Body of pancreas (tissue), 4 donors: ENCODE measurements around the gene RTL10. TPM values are rescaled to one million over a fixed set of nuclear protein-coding genes. Genes with fewer than 3 reads are reported as not detected.

Experiments used
- ATAC-seq: fragments of 150-250 bp; one replicate; pipeline ENCODE4 v1.9.1; 2016
- DNase-seq, 4 donors: peaks; one replicate each; pipeline ENCODE4 v3.0.0-alpha.2; 2019
- H3K27ac ChIP-seq, 4 donors: fragments of 200-600 bp; sonication (generic); 1 replicate in 3 of 4; 2 replicates in 1 of 4; pipeline versions ENCODE4 v1.5.1 to v1.6.1; 2016 to 2019; ENCODE audit warnings: mild to moderate bottlenecking in 1 of 4, mixed read lengths in 1 of 4, moderate library complexity in 1 of 4
- H3K27me3 ChIP-seq, 2 donors: fragments of 200-600 bp; sonication (generic); one replicate each; pipeline ENCODE4 v1.6.0; 2016; ENCODE audit warnings: mild to moderate bottlenecking in 1 of 2
- H3K36me3 ChIP-seq, 2 donors: fragments of 200-600 bp; sonication (generic); replicated peaks in 1 of 2; 2 replicates each; pipeline ENCODE4 v1.5.1; 2016; ENCODE audit warnings: low read depth in 2 of 2; ENCODE audit not compliant: insufficient read depth in 1 of 2
- H3K4me1 ChIP-seq: fragments of 200-600 bp; sonication (generic); one replicate; pipeline ENCODE4 v1.6.0; 2016
- H3K4me3 ChIP-seq, 2 donors: fragments of 200-600 bp; sonication (generic); 1 replicate in 1 of 2; 2 replicates in 1 of 2; pipeline ENCODE4 v1.5.1; 2016 to 2019
- H3K9me3 ChIP-seq, 3 donors: fragments of 200-600 bp; sonication (generic); 1 replicate in 2 of 3; 2 replicates in 1 of 3; pipeline ENCODE4 v1.5.1; 2016
- POLR2A ChIP-seq, 3 donors: fragments of 450-650 bp; IDR thresholded peaks; one replicate each; pipeline ENCODE4 v1.6.1; 2016; ENCODE audit warnings: antibody characterized with exemption in 3 of 3, mild to moderate bottlenecking in 2 of 3
- WGBS, 2 donors: methylation state at CpG; one replicate each; pipeline ENCODE4 v1.1.5; 2017; 5-methylcytosine and 5-hydroxymethylcytosine counted together
- intact Hi-C: fragments of 100-400 bp; cut with DNase I; formaldehyde crosslinking; loops from one replicate; pipeline ENCODE4 v1.15.1; 2023
- total RNA-seq, 2 donors: library from RNA; depleted of rRNA; stranded (reverse); fragments of >200 nt; gene quantifications; one replicate each; pipeline ENCODE4 v1.1.0, GENCODE V29; 2016
- TF ChIP-seq, protein P1 (sequence below), 7 experiments: fragments of 450-650 bp in 4 of 7; fragments of 200-600 bp in 3 of 7; sonication (generic) in 3 of 7; IDR thresholded peaks; one replicate each; pipeline ENCODE4 v1.5.1; 2016 to 2019; ENCODE audit warnings: antibody characterized with exemption in 7 of 7

The RTL10 gene
- total RNA-seq, 2 donors from 2014 or later = 10.2 to 14.8 TPM

DNA sequence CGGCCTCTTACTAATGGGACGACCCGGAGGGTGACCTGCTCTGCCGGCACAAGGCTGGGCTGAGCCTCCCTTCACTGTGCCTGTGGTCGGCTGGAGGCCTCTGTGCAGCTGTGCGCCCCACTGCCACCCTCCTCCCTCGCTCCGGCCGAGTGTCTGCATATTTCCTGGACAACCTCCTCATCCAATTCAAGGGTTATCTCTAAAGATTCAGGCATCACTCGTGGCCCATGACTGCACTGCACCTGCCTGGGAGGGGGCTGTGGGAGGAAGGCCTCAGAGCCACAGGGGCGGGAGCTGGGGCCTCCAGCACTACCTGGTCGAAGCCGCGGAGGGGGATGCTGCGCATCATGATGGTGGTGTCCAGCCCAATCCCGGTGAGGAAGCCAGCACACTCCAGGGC, 43.1 kb upstream of the RTL10 start:
- DNase-seq = no peak
- Histone ChIP-seq H3K36me3 (peaks cover 0 to 1% of the 10 kb centered on the region in 2 donors), H3K9me3 (no peaks in the 10 kb centered on the region), H3K4me3 (no peak overlapping the region), H3K4me1 (no peaks in the 10 kb centered on the region), H3K27me3 (no peaks in the 10 kb centered on the region), H3K27ac (no peak overlapping the region)
- TF ChIP-seq, protein P1, sequence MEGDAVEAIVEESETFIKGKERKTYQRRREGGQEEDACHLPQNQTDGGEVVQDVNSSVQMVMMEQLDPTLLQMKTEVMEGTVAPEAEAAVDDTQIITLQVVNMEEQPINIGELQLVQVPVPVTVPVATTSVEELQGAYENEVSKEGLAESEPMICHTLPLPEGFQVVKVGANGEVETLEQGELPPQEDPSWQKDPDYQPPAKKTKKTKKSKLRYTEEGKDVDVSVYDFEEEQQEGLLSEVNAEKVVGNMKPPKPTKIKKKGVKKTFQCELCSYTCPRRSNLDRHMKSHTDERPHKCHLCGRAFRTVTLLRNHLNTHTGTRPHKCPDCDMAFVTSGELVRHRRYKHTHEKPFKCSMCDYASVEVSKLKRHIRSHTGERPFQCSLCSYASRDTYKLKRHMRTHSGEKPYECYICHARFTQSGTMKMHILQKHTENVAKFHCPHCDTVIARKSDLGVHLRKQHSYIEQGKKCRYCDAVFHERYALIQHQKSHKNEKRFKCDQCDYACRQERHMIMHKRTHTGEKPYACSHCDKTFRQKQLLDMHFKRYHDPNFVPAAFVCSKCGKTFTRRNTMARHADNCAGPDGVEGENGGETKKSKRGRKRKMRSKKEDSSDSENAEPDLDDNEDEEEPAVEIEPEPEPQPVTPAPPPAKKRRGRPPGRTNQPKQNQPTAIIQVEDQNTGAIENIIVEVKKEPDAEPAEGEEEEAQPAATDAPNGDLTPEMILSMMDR (IDR thresholded peaks at IDR 0.05) = no peak
- no peak for TF ChIP-seq POLR2A (IDR thresholded peaks at IDR 0.05)
- no peak for ATAC-seq
- intact Hi-C loops = no loop called here
- WGBS, 2 donors = 89% methylated on average over 9 to 16 of the region's 16 CpGs

DNA sequence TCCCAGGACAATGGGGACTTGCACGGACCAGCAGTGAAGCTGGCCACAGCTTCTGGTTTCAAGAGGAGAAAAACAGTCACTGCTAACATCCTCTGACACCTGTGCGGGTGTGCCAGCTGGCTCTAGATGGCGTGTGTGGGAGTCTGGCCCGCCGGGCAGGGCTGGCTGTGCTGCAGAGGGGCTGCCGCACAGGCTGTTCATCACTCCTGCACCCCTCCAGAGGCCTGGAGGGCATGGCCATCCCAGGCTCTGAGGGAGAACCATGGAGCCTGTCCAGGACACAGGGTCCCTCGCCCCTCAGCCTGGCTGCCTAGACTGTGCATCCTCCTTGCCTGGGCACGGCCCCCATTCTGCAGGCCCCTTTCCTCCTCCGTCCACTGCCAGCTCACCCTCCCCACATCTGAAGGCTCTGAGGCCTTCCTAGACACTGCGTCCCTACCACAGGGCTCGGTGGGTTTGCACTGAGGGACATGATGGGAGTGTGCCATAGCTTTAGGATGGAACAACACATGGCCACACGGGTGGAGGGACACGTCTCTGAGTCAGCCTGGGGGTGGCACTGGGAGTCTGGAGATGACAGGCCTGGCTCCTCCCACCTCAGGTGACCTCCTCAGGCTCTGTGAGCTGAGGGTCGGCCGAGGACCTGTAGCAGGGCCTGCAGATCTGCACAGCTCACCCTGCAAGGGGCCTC, 42.1 kb upstream of the RTL10 start:
- H3K4me3 ChIP-seq = no peak overlapping the region
- H3K4me1 ChIP-seq = no peaks in the 10 kb centered on the region
- peaks cover 0 to 1% of the 10 kb centered on the region in 2 donors for H3K36me3 ChIP-seq
- H3K27me3 ChIP-seq = no peaks in the 10 kb centered on the region
- ATAC-seq (no peak), DNase-seq (no peak)
- H3K27ac ChIP-seq = no peak overlapping the region
- TF ChIP-seq, protein P1 (IDR thresholded peaks at IDR 0.05) = no peak
- no peak for TF ChIP-seq POLR2A (IDR thresholded peaks at IDR 0.05)
- intact Hi-C loops = no loop called here
- 83 to 90% methylated on average over 4 to 15 of the region's 15 CpGs for WGBS, 2 donors
- no peaks in the 10 kb centered on the region for H3K9me3 ChIP-seq

DNA sequence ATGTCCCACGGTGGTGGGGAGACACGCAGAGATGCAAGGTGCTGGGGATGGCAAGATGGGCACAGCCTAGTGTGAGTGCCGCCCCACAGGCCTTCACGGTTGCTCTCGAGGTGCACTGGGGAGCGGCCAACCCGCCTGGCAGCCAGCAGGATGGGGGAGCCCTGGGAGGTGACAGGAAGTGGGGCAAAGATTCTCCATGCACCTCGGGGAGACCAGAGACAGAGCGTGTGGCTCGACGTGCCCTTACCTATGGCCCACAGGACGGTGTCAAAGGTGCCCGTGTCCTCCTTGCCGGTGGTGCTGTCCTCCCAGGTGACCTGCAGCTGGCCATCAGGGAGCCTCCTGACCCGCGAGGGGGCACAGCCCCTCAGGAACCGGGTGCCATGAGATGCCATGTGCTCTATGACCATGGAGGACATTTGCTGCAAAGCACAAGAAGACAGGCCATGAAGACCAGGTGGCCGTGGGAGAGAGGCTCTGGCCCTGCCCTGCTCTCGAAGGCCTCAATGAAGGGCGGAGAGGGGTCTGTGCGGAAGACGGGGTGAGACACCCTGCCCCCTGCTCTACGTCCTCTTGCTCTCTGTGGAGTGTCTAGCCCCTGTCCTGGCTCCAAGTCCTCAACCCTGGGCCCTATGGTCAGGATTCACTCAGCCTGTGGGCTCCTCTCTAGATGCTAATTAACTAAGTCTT, 40.6 kb upstream of the RTL10 start:
- Histone ChIP-seq H3K27me3 (no peaks in the 10 kb centered on the region), H3K9me3 (no peaks in the 10 kb centered on the region), H3K4me1 (no peaks in the 10 kb centered on the region), H3K36me3 (peaks cover 0 to 1% of the 10 kb centered on the region in 2 donors), H3K27ac (no peak overlapping the region), H3K4me3 (no peak overlapping the region)
- WGBS, 2 donors = 94 to 95% methylated on average over 9 to 19 of the region's 23 CpGs
- no peak for ATAC-seq
- TF ChIP-seq, protein P1 (IDR thresholded peaks at IDR 0.05) = no peak
- no peak for TF ChIP-seq POLR2A (IDR thresholded peaks at IDR 0.05)
- intact Hi-C loops = no loop called here
- no peak for DNase-seq

DNA sequence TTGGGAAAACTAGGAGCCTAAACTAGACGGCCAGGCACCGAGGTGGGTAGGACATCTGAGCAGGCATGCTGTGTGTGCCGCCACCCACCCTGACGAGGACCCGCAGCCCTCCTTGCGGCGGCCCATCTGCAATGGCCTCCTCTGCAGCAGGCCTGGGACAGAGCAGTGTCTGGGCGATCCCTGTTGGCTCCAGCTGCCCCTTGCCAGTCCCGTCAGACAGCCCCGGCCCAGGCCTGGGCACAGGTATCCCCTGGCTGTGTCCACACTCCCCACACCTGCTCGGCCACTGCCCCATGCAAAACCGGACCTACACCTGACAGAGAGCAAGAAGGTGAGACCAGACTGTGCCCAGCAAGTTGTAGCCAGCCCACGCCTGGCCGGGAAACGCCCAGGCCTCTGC, 38.7 kb upstream of the RTL10 start:
- H3K27ac ChIP-seq = no peak overlapping the region
- no peak overlapping the region for H3K4me3 ChIP-seq
- ATAC-seq = no peak
- DNase-seq = no peak
- H3K4me1 ChIP-seq = no peaks in the 10 kb centered on the region
- H3K27me3 ChIP-seq = no peaks in the 10 kb centered on the region
- TF ChIP-seq, protein P1 (IDR thresholded peaks at IDR 0.05) = no peak
- TF ChIP-seq POLR2A (IDR thresholded peaks at IDR 0.05) = no peak
- WGBS, 2 donors = 73 to 87% methylated on average over 3 to 15 of the region's 15 CpGs
- intact Hi-C loops = no loop called here
- H3K9me3 ChIP-seq = no peaks in the 10 kb centered on the region
- peaks cover 0 to 1% of the 10 kb centered on the region in 2 donors for H3K36me3 ChIP-seq
